HFF-Myc (cell line): ENCODE results near the gene CTBP1.

Experiments used
- DNase-seq: peaks from one replicate; pipeline ENCODE4 v3.0.0-alpha.2; 2011; ENCODE audit warnings: low read depth; ENCODE audit errors: extremely low read depth
- H3K4me3 ChIP-seq: replicated peaks from 2 replicates; pipeline ENCODE4 v1.5.1; 2011; ENCODE audit warnings: low read depth, mild to moderate bottlenecking, control low read depth, low read length
- CTCF ChIP-seq: IDR thresholded peaks from 2 replicates; pipeline ENCODE4 v1.5.1; 2012; ENCODE audit warnings: mild to moderate bottlenecking, low read depth, low read length, control low read depth; ENCODE audit errors: missing control alignments

The CTBP1 gene

GRCh38 chr4:1258457-1258856, 9.5 kb upstream of the CTBP1 start:
- DNase-seq, result no peak
- no peak for TF ChIP-seq CTCF
- no peak overlapping the region for H3K4me3 ChIP-seq

- TF ChIP-seq CTCF, result no peak
- H3K4me3 ChIP-seq, result no peak overlapping the region
- no peak for DNase-seq
Observed at GRCh38 chr4:1255699-1256098, 6.8 kb upstream of the CTBP1 start.

GRCh38 chr4:1255151-1255550, 6.2 kb upstream of the CTBP1 start:
- DNase-seq, result no peak
- H3K4me3 ChIP-seq, result no peak overlapping the region
- no peak for TF ChIP-seq CTCF

GRCh38 chr4:1253831-1254230, 4.9 kb upstream of the CTBP1 start:
- DNase-seq, result no peak
- no peak for TF ChIP-seq CTCF
- H3K4me3 ChIP-seq, result no peak overlapping the region

GRCh38 chr4:1252928-1253492, 4.1 kb upstream of the CTBP1 start:
- no peak for DNase-seq
- no peak for TF ChIP-seq CTCF
- H3K4me3 ChIP-seq, result no peak overlapping the region

GRCh38 chr4:1251773-1252066, 2.8 kb upstream of the CTBP1 start:
- no peak for TF ChIP-seq CTCF
- DNase-seq, result no peak
- H3K4me3 ChIP-seq, result no peak overlapping the region
